Trophoblast cell (in vitro differentiated cells and primary cell): ENCODE results near the gene CENPM.

Source experiments
- DNase-seq, 2 donors: peaks; one replicate each; pipeline ENCODE4 v3.0.0-alpha.2; 2016
- H2AFZ ChIP-seq: 2 replicates; pipeline ENCODE4 v1.6.1; 2013; ENCODE audit warnings: low read length, moderate library complexity, mild to moderate bottlenecking; ENCODE audit not compliant: insufficient read depth, poor library complexity
- H2AK5ac ChIP-seq: 2 replicates; pipeline ENCODE4 v1.6.1; 2013; ENCODE audit warnings: mild to moderate bottlenecking, low read length
- H2BK120ac ChIP-seq: 2 replicates; pipeline ENCODE4 v1.6.1; 2013; ENCODE audit warnings: low read length, mild to moderate bottlenecking, moderate library complexity; ENCODE audit not compliant: insufficient read depth, poor library complexity
- H2BK12ac ChIP-seq: 2 replicates; pipeline ENCODE4 v1.6.1; 2013; ENCODE audit warnings: mild to moderate bottlenecking, low read length, moderate library complexity
- H2BK5ac ChIP-seq: 2 replicates; pipeline ENCODE4 v1.6.1; 2013; ENCODE audit warnings: low read length, low read depth, moderate library complexity, mild to moderate bottlenecking; ENCODE audit not compliant: poor library complexity
- H3K14ac ChIP-seq: 2 replicates; pipeline ENCODE4 v1.6.1; 2013; ENCODE audit warnings: mild to moderate bottlenecking, low read length
- H3K18ac ChIP-seq: 2 replicates; pipeline ENCODE4 v1.6.1; 2013; ENCODE audit warnings: mild to moderate bottlenecking, low read length
- H3K23ac ChIP-seq: 2 replicates; pipeline ENCODE4 v1.6.1; 2013; ENCODE audit warnings: low read length
- H3K27ac ChIP-seq: 2 replicates; pipeline ENCODE4 v1.5.1; 2013; ENCODE audit warnings: low read depth, mild to moderate bottlenecking, inconsistent platforms, low read length, moderate library complexity
- H3K27me3 ChIP-seq: 2 replicates; pipeline ENCODE4 v1.6.1; 2013; ENCODE audit warnings: inconsistent platforms, mild to moderate bottlenecking, low read length, moderate library complexity; ENCODE audit not compliant: insufficient read depth
- H3K36me3 ChIP-seq, 2 experiments: 1 replicate in 1 of 2; 2 replicates in 1 of 2; pipeline ENCODE4 v1.6.1; 2013; ENCODE audit warnings: low read length in 2 of 2, mild to moderate bottlenecking in 2 of 2, moderate library complexity in 1 of 2; ENCODE audit not compliant: insufficient read depth in 2 of 2, control insufficient read depth in 1 of 2
- H3K4ac ChIP-seq: 2 replicates; pipeline ENCODE4 v1.6.1; 2013; ENCODE audit warnings: low read depth, mild to moderate bottlenecking, low read length, moderate library complexity
- H3K4me1 ChIP-seq, 2 experiments: 1 replicate in 1 of 2; 2 replicates in 1 of 2; pipeline ENCODE4 v1.6.1; 2013; ENCODE audit warnings: low read length in 2 of 2, mild to moderate bottlenecking in 2 of 2, moderate library complexity in 1 of 2; ENCODE audit not compliant: insufficient read depth in 2 of 2, control insufficient read depth in 1 of 2
- H3K4me2 ChIP-seq: 2 replicates; pipeline ENCODE4 v1.6.1; 2013; ENCODE audit warnings: inconsistent platforms, mild to moderate bottlenecking, low read length, moderate library complexity
- H3K4me3 ChIP-seq: 2 replicates; pipeline ENCODE4 v1.5.1; 2013; ENCODE audit warnings: mild to moderate bottlenecking, low read depth, low read length, inconsistent platforms
- H3K79me1 ChIP-seq: one replicate; pipeline ENCODE4 v1.6.1; 2013; ENCODE audit warnings: low read length
- H3K79me2 ChIP-seq: 2 replicates; pipeline ENCODE4 v1.6.1; 2013; ENCODE audit warnings: low read length, mild to moderate bottlenecking; ENCODE audit not compliant: control insufficient read depth, insufficient read depth, poor library complexity
- H3K9ac ChIP-seq: 2 replicates; pipeline ENCODE4 v1.6.1; 2013; ENCODE audit warnings: mild to moderate bottlenecking, low read length
- H3K9me3 ChIP-seq: 2 replicates; pipeline ENCODE4 v1.6.1; 2013; ENCODE audit warnings: low read depth, mild to moderate bottlenecking, control low read depth, inconsistent platforms, low read length; ENCODE audit not compliant: insufficient read depth
- H4K12ac ChIP-seq: 2 replicates; pipeline ENCODE4 v1.6.1; 2013; ENCODE audit warnings: low read depth, mild to moderate bottlenecking, low read length, moderate library complexity
- H4K8ac ChIP-seq: 2 replicates; pipeline ENCODE4 v1.6.1; 2013; ENCODE audit warnings: low read depth, mild to moderate bottlenecking, low read length, moderate library complexity
- H4K91ac ChIP-seq: one replicate; pipeline ENCODE4 v1.6.1; 2013; ENCODE audit warnings: low read depth, mild to moderate bottlenecking, low read length, moderate library complexity
- WGBS: extraction: QIAGEN DNeasy Blood & Tissue Kit; methylation state at CpG from one replicate; pipeline ENCODE4 v1.1.7; 2013; ENCODE audit warnings: missing lambda C conversion rate; ENCODE audit not compliant: insufficient read length, insufficient coverage; ENCODE audit errors: extremely low coverage; 5-methylcytosine and 5-hydroxymethylcytosine counted together

The CENPM gene

DNA sequence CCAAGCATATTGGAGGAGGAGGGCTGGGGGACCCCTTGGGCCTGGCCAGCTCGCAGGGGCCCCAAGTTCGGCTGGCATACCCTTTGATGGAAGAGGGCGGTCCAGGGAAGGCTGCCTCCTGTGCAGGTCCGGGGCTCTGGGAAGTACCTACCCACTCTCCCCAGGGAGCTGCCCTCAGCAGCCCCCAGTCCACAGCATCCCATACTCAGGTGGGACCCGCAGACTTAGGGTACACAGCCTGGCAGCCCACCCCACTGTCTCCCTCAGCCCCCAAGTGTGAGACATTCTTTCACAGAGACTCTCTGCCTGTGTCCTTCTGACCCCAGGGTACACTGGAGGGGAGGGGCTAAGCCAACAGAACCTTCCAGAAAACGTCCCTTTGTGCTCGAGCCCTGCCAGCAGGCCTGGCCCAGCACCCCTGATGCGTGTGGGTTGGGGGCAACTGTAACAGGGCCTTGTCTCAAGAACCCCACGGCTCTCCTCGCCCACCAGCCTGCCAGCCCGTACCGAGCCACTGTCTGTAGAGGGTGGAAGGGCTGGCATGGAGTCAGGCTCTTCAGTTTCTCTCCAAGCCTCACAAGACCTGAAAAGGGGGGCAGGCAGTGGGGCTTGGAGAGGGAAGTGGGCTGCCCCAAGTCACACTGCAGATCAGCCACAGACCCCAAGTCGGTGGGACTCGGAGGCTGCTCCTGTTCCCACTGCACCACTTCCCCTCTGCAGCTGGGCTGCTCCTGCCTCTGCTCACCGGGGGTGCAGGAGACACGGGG lies 13.4 kb downstream of the CENPM start:
- Histone ChIP-seq H3K18ac (no peak overlapping the region), H3K27ac (no peak overlapping the region), H4K8ac (no peak overlapping the region), H3K36me3 (peaks cover 3 to 6% of the 10 kb centered on the region in 2 experiments), H3K4me1 (no peaks in the 10 kb centered on the region), H3K9ac (no peak overlapping the region), H2BK12ac (no peak overlapping the region), H4K91ac (no peak overlapping the region), H2AFZ (no peak overlapping the region), H2BK120ac (no peak overlapping the region), H3K79me2 (no peaks in the 10 kb centered on the region), H3K79me1 (no peaks in the 10 kb centered on the region), H3K4me3 (no peak overlapping the region), H4K12ac (no peak overlapping the region), H2BK5ac (no peak overlapping the region), H3K4me2 (no peak overlapping the region), H3K27me3 (no peaks in the 10 kb centered on the region), H3K23ac (no peak overlapping the region), H3K9me3 (peaks cover 3% of the 10 kb centered on the region), H3K14ac (no peak overlapping the region), H2AK5ac (no peak overlapping the region), H3K4ac (no peak overlapping the region)
- WGBS, result no CpG with 5 or more reads among the region's 16 CpGs
- DNase-seq, result no peak

DNA sequence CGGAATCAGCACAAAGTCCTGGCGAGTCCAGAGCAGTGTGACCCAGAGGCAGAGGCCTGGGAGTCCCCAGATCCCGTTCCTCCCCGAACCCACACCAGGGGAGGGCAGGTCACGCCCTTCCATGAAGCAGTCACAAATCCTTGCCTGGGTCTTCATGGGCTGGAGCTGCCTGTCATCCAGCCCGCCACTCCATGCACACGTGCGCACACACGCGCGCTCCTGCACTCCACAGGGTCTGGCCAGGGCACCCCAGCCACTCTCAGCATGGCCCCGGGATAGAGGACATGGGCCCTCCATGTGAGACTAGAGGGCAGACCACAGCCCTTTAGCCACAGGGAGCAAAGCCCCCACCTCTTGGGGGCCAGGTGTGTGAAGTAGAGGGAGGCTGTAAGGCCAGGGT lies 14.6 kb downstream of the CENPM start:
- no peak overlapping the region for H3K4me2 ChIP-seq
- no CpG with 5 or more reads among the region's 12 CpGs for WGBS
- peaks cover 0 to 6% of the 10 kb centered on the region in 2 experiments for H3K36me3 ChIP-seq
- H3K18ac ChIP-seq, result no peak overlapping the region
- H2BK12ac ChIP-seq, result no peak overlapping the region
- no peak overlapping the region for H3K4ac ChIP-seq
- no peak overlapping the region for H3K23ac ChIP-seq
- H3K9ac ChIP-seq, result no peak overlapping the region
- H3K14ac ChIP-seq, result no peak overlapping the region
- no peak overlapping the region for H2AK5ac ChIP-seq
- H4K91ac ChIP-seq, result no peak overlapping the region
- H3K9me3 ChIP-seq, result peaks cover 3% of the 10 kb centered on the region
- no peak overlapping the region for H2BK5ac ChIP-seq
- H2BK120ac ChIP-seq, result no peak overlapping the region
- H3K27ac ChIP-seq, result no peak overlapping the region
- no peak for DNase-seq
- H3K79me2 ChIP-seq, result no peaks in the 10 kb centered on the region
- no peaks in the 10 kb centered on the region for H3K79me1 ChIP-seq
- no peak overlapping the region for H2AFZ ChIP-seq
- no peaks in the 10 kb centered on the region for H3K27me3 ChIP-seq
- H4K12ac ChIP-seq, result peak overlapping the region; percentile 31
- no peak overlapping the region for H3K4me3 ChIP-seq
- no peaks in the 10 kb centered on the region for H3K4me1 ChIP-seq
- H4K8ac ChIP-seq, result no peak overlapping the region

DNA sequence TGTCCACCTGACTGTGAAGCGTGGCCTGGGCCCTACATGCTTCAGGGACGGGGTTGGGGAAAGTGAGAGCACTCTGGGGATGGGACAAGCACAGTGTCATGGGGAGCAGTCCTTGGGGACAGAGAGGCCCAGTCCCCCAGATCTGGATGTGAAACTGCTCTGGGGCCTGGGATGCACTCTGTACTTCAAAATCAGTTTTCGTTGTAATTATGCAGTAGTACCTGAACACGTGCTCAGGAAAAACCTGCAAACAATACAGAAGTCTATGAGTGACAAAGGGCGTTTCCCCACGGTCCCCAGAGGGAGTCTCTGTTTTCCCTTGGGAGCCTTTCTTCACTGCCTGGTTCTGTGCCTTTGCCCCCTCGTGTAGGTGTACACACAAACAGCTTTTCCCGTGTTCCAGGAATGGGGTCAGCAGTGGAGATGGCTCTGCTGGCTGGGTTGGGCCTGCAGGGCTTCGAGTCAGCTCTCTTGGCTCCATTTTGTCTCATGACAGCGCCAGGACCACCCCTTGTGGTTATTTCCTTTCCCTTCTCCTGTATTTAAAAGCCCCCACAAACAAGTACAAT lies 15.2 kb downstream of the CENPM start:
- H2AFZ ChIP-seq, result no peak overlapping the region
- no peaks in the 10 kb centered on the region for H3K27me3 ChIP-seq
- H3K36me3 ChIP-seq, result peaks cover 0 to 6% of the 10 kb centered on the region in 2 experiments
- H2BK120ac ChIP-seq, result no peak overlapping the region
- H3K4me1 ChIP-seq, result no peaks in the 10 kb centered on the region
- H3K79me2 ChIP-seq, result no peaks in the 10 kb centered on the region
- no peak overlapping the region for H2AK5ac ChIP-seq
- H2BK5ac ChIP-seq, result no peak overlapping the region
- H3K9me3 ChIP-seq, result peaks cover 3% of the 10 kb centered on the region
- no peak overlapping the region for H3K4me3 ChIP-seq
- H3K79me1 ChIP-seq, result no peaks in the 10 kb centered on the region
- no CpG with 5 or more reads among the region's 10 CpGs for WGBS
- no peak overlapping the region for H4K8ac ChIP-seq
- no peak for DNase-seq
- no peak overlapping the region for H3K14ac ChIP-seq
- H3K4me2 ChIP-seq, result no peak overlapping the region
- no peak overlapping the region for H4K12ac ChIP-seq
- H3K4ac ChIP-seq, result no peak overlapping the region
- no peak overlapping the region for H3K9ac ChIP-seq
- H3K18ac ChIP-seq, result no peak overlapping the region
- H4K91ac ChIP-seq, result no peak overlapping the region
- no peak overlapping the region for H2BK12ac ChIP-seq
- no peak overlapping the region for H3K23ac ChIP-seq
- H3K27ac ChIP-seq, result no peak overlapping the region

DNA sequence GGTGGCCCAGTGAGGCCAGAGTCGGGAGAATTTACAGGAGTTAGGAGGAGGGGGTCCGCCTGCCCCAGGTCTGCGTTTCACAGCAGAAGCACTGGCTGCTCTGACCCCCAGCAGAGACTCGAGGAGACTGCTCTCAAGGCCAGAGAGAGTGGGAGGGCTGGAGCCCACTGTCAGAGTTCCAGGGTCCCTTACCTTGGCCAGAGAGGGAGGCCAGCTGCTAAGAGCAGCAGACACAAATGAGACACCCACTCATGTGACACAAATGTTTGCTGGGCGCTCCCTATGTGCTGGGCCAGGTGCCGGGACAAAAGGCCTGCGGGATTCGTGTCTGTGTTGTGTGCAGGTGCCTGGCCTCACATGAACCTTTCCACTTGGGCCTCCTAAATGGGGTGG lies 17.5 kb downstream of the CENPM start:
- WGBS, result no CpG with 5 or more reads among the region's 8 CpGs
- no peak overlapping the region for H3K27ac ChIP-seq
- H2AFZ ChIP-seq, result no peak overlapping the region

More for the DNA sequence above, 17.5 kb downstream of the CENPM start:
- no peaks in the 10 kb centered on the region for H3K36me3 ChIP-seq
- H3K4me2 ChIP-seq, result no peak overlapping the region
- no peak overlapping the region for H2AK5ac ChIP-seq
- H2BK12ac ChIP-seq, result no peak overlapping the region
- no peak overlapping the region for H2BK120ac ChIP-seq
- no peak for DNase-seq
- no peak overlapping the region for H3K14ac ChIP-seq
- H4K8ac ChIP-seq, result no peak overlapping the region
- H3K79me2 ChIP-seq, result peaks cover 2% of the 10 kb centered on the region
- H3K4me3 ChIP-seq, result no peak overlapping the region
- no peak overlapping the region for H4K91ac ChIP-seq
- H3K9ac ChIP-seq, result no peak overlapping the region
- H3K4ac ChIP-seq, result no peak overlapping the region
- H3K79me1 ChIP-seq, result peaks cover 3% of the 10 kb centered on the region
- no peak overlapping the region for H3K23ac ChIP-seq
- peaks cover 2% of the 10 kb centered on the region for H3K9me3 ChIP-seq
- peaks cover 3 to 6% of the 10 kb centered on the region in 2 experiments for H3K4me1 ChIP-seq
- peaks cover 13% of the 10 kb centered on the region for H3K27me3 ChIP-seq
- no peak overlapping the region for H3K18ac ChIP-seq
- H4K12ac ChIP-seq, result no peak overlapping the region
- no peak overlapping the region for H2BK5ac ChIP-seq
